Upper lobe of left lung (tissue), 4 donors: ENCODE results near the gene ARFGAP2.

Experiments used
- CTCF ChIP-seq, 6 experiments: fragments of 450-650 bp in 4 of 6; fragments of 200-600 bp in 2 of 6; sonication (generic) in 2 of 6; IDR thresholded peaks; one replicate each; pipeline ENCODE4 v1.5.1; 2016 to 2019; ENCODE audit warnings: antibody characterized with exemption in 6 of 6
- POLR2A ChIP-seq, 4 donors: fragments of 450-650 bp; IDR thresholded peaks; one replicate each; pipeline ENCODE4 v1.5.1; 2016 to 2017; ENCODE audit warnings: antibody characterized with exemption in 4 of 4, mild to moderate bottlenecking in 2 of 4
- POLR2AphosphoS5 ChIP-seq, 2 donors: sonication (generic); formaldehyde crosslinking; IDR thresholded peaks; one replicate each; pipeline ENCODE4 v1.5.1; 2017; ENCODE audit warnings: antibody characterized with exemption in 2 of 2

DNA sequence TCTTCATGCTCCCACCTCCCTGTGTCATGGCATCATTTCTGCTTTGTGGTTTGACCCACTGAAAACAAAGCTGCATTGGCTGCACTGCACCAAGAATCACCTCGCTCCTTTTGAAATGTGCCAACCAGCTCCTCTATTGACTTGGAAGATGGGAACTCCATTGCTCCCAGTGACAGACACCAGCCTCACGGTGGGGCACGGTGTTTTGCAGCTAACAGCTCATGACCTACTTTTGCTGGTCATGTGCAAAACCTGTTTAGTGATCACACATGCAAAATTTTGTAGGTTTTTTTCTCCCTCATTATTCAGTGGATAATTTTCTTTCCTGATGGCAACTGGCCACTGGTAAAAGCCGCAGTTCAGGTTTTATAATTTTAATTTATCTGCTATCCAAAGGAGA is 36.8 kb downstream of the ARFGAP2 start:
- no peak for TF ChIP-seq CTCF (IDR thresholded peaks at IDR 0.05)
- no peak for TF ChIP-seq POLR2A (IDR thresholded peaks at IDR 0.05)
- no peak for TF ChIP-seq POLR2AphosphoS5 (IDR thresholded peaks at IDR 0.05)
